SK-N-SH (cell line): Measurements from ENCODE around the gene HLA-DMA. TPM values are rescaled to one million over a fixed set of nuclear protein-coding genes. Genes with fewer than 3 reads are reported as not detected.
A peak's percentile ranks its signal among the peaks of the same experiment; 100 is the strongest.

ENCODE experiments used
- CTCF ChIA-PET: fragments of 300-600, 350-600 bp; formaldehyde crosslinking; extraction: SDS; loops from one replicate; lab custom pipeline; 2021; lab: Yijun Ruan, JAX
- POLR2A ChIA-PET: fragments of 350-600 bp; sonication (Branson Sonifier 250); formaldehyde crosslinking; extraction: SDS; loops from one replicate; lab custom pipeline; 2020; ENCODE audit warnings: antibody characterized with exemption, inconsistent platforms; lab: Yijun Ruan, JAX
- DNase-seq: peaks from one replicate; pipeline ENCODE4 v3.0.0; 2012
- H2AFZ ChIP-seq: fragments of 200-600 bp; sonication (generic); 2 replicates; pipeline ENCODE4 v1.8.1; 2016; ENCODE audit warnings: antibody characterized with exemption, mild to moderate bottlenecking, low read depth
- H3F3A ChIP-seq: fragments of 200-600 bp; sonication (generic); replicated peaks from 2 replicates; pipeline ENCODE3; 2016; ENCODE audit warnings: antibody characterized with exemption, mild to moderate bottlenecking; ENCODE audit not compliant: insufficient read depth
- H3K27ac ChIP-seq, 2 experiments: fragments of 200-500 bp in 1 of 2; fragments of 200-600 bp in 1 of 2; sonication (Bioruptor generic) in 1 of 2; sonication (generic), shearing (Covaris generic) in 1 of 2; 2 replicates each; pipeline versions ENCODE4 v1.5.1 to v1.6.1; 2014 to 2016; ENCODE audit warnings: low read depth in 2 of 2, inconsistent platforms in 1 of 2, low read length in 1 of 2, mild to moderate bottlenecking in 1 of 2, mixed read lengths in 1 of 2
- H3K27me3 ChIP-seq: fragments of 200-600 bp; sonication (generic), shearing (Covaris generic); 2 replicates; pipeline ENCODE4 v1.6.1; 2016; ENCODE audit warnings: mixed run types; ENCODE audit not compliant: insufficient read depth
- H3K36me3 ChIP-seq, 2 experiments: fragments of 200-500 bp in 1 of 2; fragments of 200-600 bp in 1 of 2; sonication (Bioruptor generic) in 1 of 2; sonication (generic) in 1 of 2; replicated peaks in 1 of 2; 2 replicates each; pipeline versions ENCODE3 to v1.5.1; 2014 to 2016; ENCODE audit warnings: low read length in 1 of 2, mild to moderate bottlenecking in 1 of 2; ENCODE audit not compliant: insufficient read depth in 2 of 2, control insufficient read depth in 1 of 2
- H3K4me1 ChIP-seq, 2 experiments: fragments of 200-500 bp in 1 of 2; fragments of 200-600 bp in 1 of 2; sonication (Bioruptor generic) in 1 of 2; sonication (generic), shearing (Covaris generic) in 1 of 2; 2 replicates each; pipeline versions ENCODE4 v1.5.1 to v1.6.1; 2014 to 2016; ENCODE audit warnings: low read depth in 1 of 2, low read length in 1 of 2, mixed run types in 1 of 2; ENCODE audit not compliant: insufficient read depth in 2 of 2, control insufficient read depth in 1 of 2
- H3K4me2 ChIP-seq: fragments of 200-600 bp; sonication (generic), shearing (Covaris generic); 2 replicates; pipeline ENCODE4 v1.6.1; 2017; ENCODE audit warnings: mixed run types
- H3K4me3 ChIP-seq, 2 experiments: fragments of 200-500 bp in 1 of 2; fragments of 200-600 bp in 1 of 2; sonication (Bioruptor generic) in 1 of 2; sonication (generic), shearing (Covaris generic) in 1 of 2; 2 replicates each; pipeline versions ENCODE4 v1.5.1 to v1.8.1; 2014 to 2016; ENCODE audit warnings: low read depth in 2 of 2, inconsistent platforms in 1 of 2, low read length in 1 of 2, mild to moderate bottlenecking in 1 of 2, mixed read lengths in 1 of 2, moderate library complexity in 1 of 2
- H3K79me2 ChIP-seq: fragments of 200-600 bp; sonication (generic); 2 replicates; pipeline ENCODE4 v1.8.1; 2017; ENCODE audit warnings: mild to moderate bottlenecking; ENCODE audit not compliant: insufficient read depth
- H3K9ac ChIP-seq: fragments of 200-600 bp; sonication (generic); 2 replicates; pipeline ENCODE4 v1.6.1; 2017; ENCODE audit warnings: mixed run types
- H3K9me2 ChIP-seq: fragments of 200-600 bp; sonication (generic); 2 replicates; pipeline ENCODE4 v1.6.1; 2017; ENCODE audit warnings: mixed run types
- H3K9me3 ChIP-seq: fragments of 200-600 bp; sonication (generic); 2 replicates; pipeline ENCODE4 v1.6.1; 2017; ENCODE audit warnings: mixed run types, mild to moderate bottlenecking, moderate library complexity
- H4K20me1 ChIP-seq: fragments of 200-600 bp; sonication (generic); 2 replicates; pipeline ENCODE4 v1.6.1; 2017; ENCODE audit warnings: mild to moderate bottlenecking, mixed run types; ENCODE audit not compliant: insufficient read depth
- CTCF ChIP-seq: fragments of 200-600 bp; sonication (generic); IDR thresholded peaks from 2 replicates; pipeline ENCODE4 v1.6.1; 2017; ENCODE audit warnings: antibody characterized with exemption, mild to moderate bottlenecking, moderate library complexity
- ELF1 ChIP-seq: IDR thresholded peaks from 2 replicates; pipeline ENCODE4 v1.4.0; 2012
- FOSL2 ChIP-seq: IDR thresholded peaks from 2 replicates; pipeline ENCODE4 v1.4.0; 2012; ENCODE audit warnings: low read depth, mild to moderate bottlenecking, moderate library complexity, borderline replicate concordance
- JUND ChIP-seq: IDR thresholded peaks from 2 replicates; pipeline ENCODE4 v1.4.0; 2012
- MXI1 ChIP-seq: IDR thresholded peaks from 2 replicates; pipeline ENCODE4 v1.6.1; 2012; ENCODE audit warnings: mild to moderate bottlenecking, low read depth, low read length, improper control_type of control experiment
- NFIC ChIP-seq: IDR thresholded peaks from 2 replicates; pipeline ENCODE4 v1.4.0; 2012; ENCODE audit warnings: borderline replicate concordance
- RAD21 ChIP-seq: IDR thresholded peaks from 2 replicates; pipeline ENCODE4 v1.6.1; 2012; ENCODE audit warnings: mild to moderate bottlenecking, low read length
- RFX5 ChIP-seq: IDR thresholded peaks from 2 replicates; pipeline ENCODE4 v1.6.1; 2012; ENCODE audit warnings: mild to moderate bottlenecking, improper control_type of control experiment, low read length
- SIN3A ChIP-seq: IDR thresholded peaks from 2 replicates; pipeline ENCODE4 v1.6.1; 2012; ENCODE audit warnings: low read depth, mild to moderate bottlenecking, low read length, moderate library complexity, borderline replicate concordance
- SMC3 ChIP-seq: IDR thresholded peaks from 2 replicates; pipeline ENCODE4 v1.6.1; 2012; ENCODE audit warnings: low read depth, low read length, improper control_type of control experiment
- TEAD4 ChIP-seq: IDR thresholded peaks from 2 replicates; pipeline ENCODE4 v1.4.0; 2012; ENCODE audit warnings: mild to moderate bottlenecking, borderline replicate concordance; ENCODE audit not compliant: insufficient read depth
- WGBS: methylation state at CpG from one replicate; pipeline ENCODE4 v1.1.6; 2017; ENCODE audit warnings: low lambda C conversion rate; 5-methylcytosine and 5-hydroxymethylcytosine counted together
- polyA plus RNA-seq, 3 experiments: library from polyadenylated mRNA; depleted of rRNA; stranded (reverse); fragments of >200 nt; gene quantifications; 2 replicates each; pipeline ENCODE4 v1.2.3, GENCODE V29; 2012
- TF ChIP-seq, protein P1 (sequence below): IDR thresholded peaks from 2 replicates; pipeline ENCODE4 v1.6.1; 2012; ENCODE audit warnings: mild to moderate bottlenecking, low read depth, low read length, moderate library complexity
- TF ChIP-seq, protein P2 (sequence below): IDR thresholded peaks from 2 replicates; pipeline ENCODE4; 2012
- TF ChIP-seq, protein P3 (sequence below): IDR thresholded peaks from 2 replicates; pipeline ENCODE4 v1.4.0; 2012; ENCODE audit warnings: low read depth

Gene HLA-DMA
- polyA plus RNA-seq, 1 of the 3 experiments (the other 2 are of a cell fraction), result 1.2 TPM

DNA sequence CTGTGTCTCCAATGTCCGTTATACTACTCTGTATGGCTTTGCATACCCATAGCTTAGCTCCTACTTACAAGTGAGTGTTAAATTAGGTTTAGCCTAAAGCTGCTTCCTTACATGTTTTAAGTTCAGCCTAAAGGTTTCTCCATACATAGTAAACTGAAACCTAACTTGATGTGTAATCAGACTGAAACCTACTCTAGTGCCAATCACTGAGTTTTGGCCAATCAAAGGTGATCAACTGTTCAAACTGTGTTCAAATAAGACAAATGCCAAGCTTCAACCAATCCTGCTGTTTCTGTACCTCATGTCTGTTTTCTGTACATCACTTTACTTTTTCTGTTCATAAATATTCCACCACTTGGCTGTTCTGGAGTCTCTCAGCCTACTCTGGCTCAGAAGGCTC lies 36.5 kb upstream of the HLA-DMA start:
- Histone ChIP-seq H3K4me1 (no peaks in the 10 kb centered on the region; a peak in 1 of 4 replicates), H3K27me3 (no peaks in the 10 kb centered on the region; the same call in 1 of the 2 replicates), H3K9ac (no peak overlapping the region), H3K36me3 (no peaks in the 10 kb centered on the region), H3K4me3 (no peak overlapping the region), H3K9me3 (no peaks in the 10 kb centered on the region), H2AFZ (no peak overlapping the region), H3K9me2 (no peaks in the 10 kb centered on the region), H3K4me2 (no peak overlapping the region), H3K79me2 (no peaks in the 10 kb centered on the region), H3F3A (peaks cover 12% of the 10 kb centered on the region), H4K20me1 (peaks cover 1% of the 10 kb centered on the region), H3K27ac (no peak overlapping the region)
- 52% methylated on average over 1 of the region's 1 CpG for WGBS
- TF ChIP-seq MXI1, result no peak
- TF ChIP-seq SIN3A, result no peak
- TF ChIP-seq NFIC, result no peak
- TF ChIP-seq, protein P1, sequence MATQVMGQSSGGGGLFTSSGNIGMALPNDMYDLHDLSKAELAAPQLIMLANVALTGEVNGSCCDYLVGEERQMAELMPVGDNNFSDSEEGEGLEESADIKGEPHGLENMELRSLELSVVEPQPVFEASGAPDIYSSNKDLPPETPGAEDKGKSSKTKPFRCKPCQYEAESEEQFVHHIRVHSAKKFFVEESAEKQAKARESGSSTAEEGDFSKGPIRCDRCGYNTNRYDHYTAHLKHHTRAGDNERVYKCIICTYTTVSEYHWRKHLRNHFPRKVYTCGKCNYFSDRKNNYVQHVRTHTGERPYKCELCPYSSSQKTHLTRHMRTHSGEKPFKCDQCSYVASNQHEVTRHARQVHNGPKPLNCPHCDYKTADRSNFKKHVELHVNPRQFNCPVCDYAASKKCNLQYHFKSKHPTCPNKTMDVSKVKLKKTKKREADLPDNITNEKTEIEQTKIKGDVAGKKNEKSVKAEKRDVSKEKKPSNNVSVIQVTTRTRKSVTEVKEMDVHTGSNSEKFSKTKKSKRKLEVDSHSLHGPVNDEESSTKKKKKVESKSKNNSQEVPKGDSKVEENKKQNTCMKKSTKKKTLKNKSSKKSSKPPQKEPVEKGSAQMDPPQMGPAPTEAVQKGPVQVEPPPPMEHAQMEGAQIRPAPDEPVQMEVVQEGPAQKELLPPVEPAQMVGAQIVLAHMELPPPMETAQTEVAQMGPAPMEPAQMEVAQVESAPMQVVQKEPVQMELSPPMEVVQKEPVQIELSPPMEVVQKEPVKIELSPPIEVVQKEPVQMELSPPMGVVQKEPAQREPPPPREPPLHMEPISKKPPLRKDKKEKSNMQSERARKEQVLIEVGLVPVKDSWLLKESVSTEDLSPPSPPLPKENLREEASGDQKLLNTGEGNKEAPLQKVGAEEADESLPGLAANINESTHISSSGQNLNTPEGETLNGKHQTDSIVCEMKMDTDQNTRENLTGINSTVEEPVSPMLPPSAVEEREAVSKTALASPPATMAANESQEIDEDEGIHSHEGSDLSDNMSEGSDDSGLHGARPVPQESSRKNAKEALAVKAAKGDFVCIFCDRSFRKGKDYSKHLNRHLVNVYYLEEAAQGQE, result no peak
- no peak for TF ChIP-seq ELF1
- TF ChIP-seq, protein P2, sequence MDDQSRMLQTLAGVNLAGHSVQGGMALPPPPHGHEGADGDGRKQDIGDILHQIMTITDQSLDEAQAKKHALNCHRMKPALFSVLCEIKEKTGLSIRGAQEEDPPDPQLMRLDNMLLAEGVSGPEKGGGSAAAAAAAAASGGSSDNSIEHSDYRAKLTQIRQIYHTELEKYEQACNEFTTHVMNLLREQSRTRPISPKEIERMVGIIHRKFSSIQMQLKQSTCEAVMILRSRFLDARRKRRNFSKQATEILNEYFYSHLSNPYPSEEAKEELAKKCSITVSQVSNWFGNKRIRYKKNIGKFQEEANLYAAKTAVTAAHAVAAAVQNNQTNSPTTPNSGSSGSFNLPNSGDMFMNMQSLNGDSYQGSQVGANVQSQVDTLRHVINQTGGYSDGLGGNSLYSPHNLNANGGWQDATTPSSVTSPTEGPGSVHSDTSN, result peak; percentile 48
- TF ChIP-seq, protein P3, sequence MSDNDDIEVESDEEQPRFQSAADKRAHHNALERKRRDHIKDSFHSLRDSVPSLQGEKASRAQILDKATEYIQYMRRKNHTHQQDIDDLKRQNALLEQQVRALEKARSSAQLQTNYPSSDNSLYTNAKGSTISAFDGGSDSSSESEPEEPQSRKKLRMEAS, result no peak
- TF ChIP-seq TEAD4, result no peak
- no peak for TF ChIP-seq FOSL2
- no peak for DNase-seq
- ChIA-PET CTCF (interaction anchor here (1.2 to 16.2 kb wide), 7 partner anchors 12 to 151 kb away, joined by 3 to 391 read pairs (median 7); partner anchors contain the start of genes HLA-DMB and TAP2), POLR2A (interaction anchor here (0.9 kb wide), 1 partner anchor 18 kb away, joined by 3 read pairs; no protein-coding TSS in a partner anchor)

- Histone ChIP-seq H3K4me1 (no peaks in the 10 kb centered on the region; a peak in 2 of 4 replicates), H3K4me3 (no peak overlapping the region; a peak in 1 of 4 replicates), H3F3A (peaks cover 57% of the 10 kb centered on the region), H3K9ac (no peak overlapping the region), H3K79me2 (peaks cover 14% of the 10 kb centered on the region; the same call in 1 of the 2 replicates), H3K27me3 (no peaks in the 10 kb centered on the region), H4K20me1 (peaks cover 47% of the 10 kb centered on the region), H3K9me3 (no peaks in the 10 kb centered on the region), H3K4me2 (no peak overlapping the region), H3K27ac (no peak overlapping the region; a peak in 1 of 4 replicates), H3K9me2 (no peaks in the 10 kb centered on the region), H3K36me3 (peaks cover 33 to 34% of the 10 kb centered on the region in 2 experiments), H2AFZ (no peak overlapping the region)
- WGBS, result 17% methylated on average over 9 of the region's 9 CpGs
- peak; percentile 94 for TF ChIP-seq SMC3
- 0 out of 2 replicates have a peak, but pooled peaks have one; percentile 61 for TF ChIP-seq RFX5
- TF ChIP-seq RAD21, result peak; percentile 95
- TF ChIP-seq CTCF, result peak; percentile 87
- TF ChIP-seq JUND, result no peak
- TF ChIP-seq NFIC, result no peak
- peak; percentile 26; the same call in 1 of the 2 replicates for TF ChIP-seq SIN3A
- POLR2A ChIA-PET, result interaction anchor here (0.8 to 3.8 kb wide), 4 partner anchors 13 to 90 kb away, joined by 3 to 42 read pairs (median 6); no protein-coding TSS in a partner anchor
- peak; percentile 79 for DNase-seq
- CTCF ChIA-PET, result interaction anchor here (0.5 to 16.2 kb wide), 47 partner anchors 9 to 278 kb away, joined by 3 to 391 read pairs (median 5); partner anchors contain the start of genes BRD2, HLA-DMA, HLA-DMB and PSMB8
Measured at GRCh38 chr6:32984622-32985389, 31.9 kb upstream of the HLA-DMA start.
